Suppressor macrophage (primary cell): Measurements from ENCODE around the gene METRN.
"Not testable (repeated sequence)": the region's sequence is repeated elsewhere in the genome, so short reads cannot be mapped to it uniquely, and the experiment has no call there.

Source experiments
- DNase-seq, 4 experiments: peaks; one replicate each; pipeline ENCODE4 v3.0.0-alpha.2; 2020 to 2022

The METRN gene

GRCh38 chr16:678209-678857, 36.6 kb upstream of the METRN start:
- DNase-seq: no peak

- DNase-seq: peak; percentile 52 to 80 (median 70)
Observed at GRCh38 chr16:678858-679813, 35.8 kb upstream of the METRN start.

GRCh38 chr16:679814-680624, 34.9 kb upstream of the METRN start, which contains the start of gene STUB1:
TSS of gene STUB1 (plus strand) at chr16:680410. CDS start at chr16:680526, 116 bp downstream.
- peak; percentile 92 to 98 (median 96) for DNase-seq

GRCh38 chr16:680625-680945, 34.3 kb upstream of the METRN start:
- no peak for DNase-seq

GRCh38 chr16:680967-681745, 33.8 kb upstream of the METRN start:
- peak; percentile 40 to 74 (median 60) for DNase-seq

- no peak for DNase-seq
Observed at GRCh38 chr16:681746-682427, 33.0 kb upstream of the METRN start.

- no peak for DNase-seq
Observed at GRCh38 chr16:682493-683395, 32.2 kb upstream of the METRN start.

- DNase-seq: peak in 1 of 4 experiments; percentile 24
Observed at GRCh38 chr16:683396-684070, 31.4 kb upstream of the METRN start.

- DNase-seq: peak; percentile 97 to 99 (median 98)
Observed at GRCh38 chr16:684071-684794, 30.7 kb upstream of the METRN start, which contains the start of gene JMJD8. TSS of gene JMJD8 (minus strand) at chr16:684334. CDS start at chr16:684319, 15 bp downstream.

- DNase-seq: no peak
Observed at GRCh38 chr16:684961-685696, 29.8 kb upstream of the METRN start.

- DNase-seq: peak; percentile 42 to 76 (median 56)
Observed at GRCh38 chr16:685967-686366, 29.0 kb upstream of the METRN start.

- DNase-seq: no peak
Observed at GRCh38 chr16:686459-687260, 28.3 kb upstream of the METRN start.

GRCh38 chr16:687499-687898, 27.4 kb upstream of the METRN start:
- no peak for DNase-seq

GRCh38 chr16:689175-689897, 25.6 kb upstream of the METRN start:
- no peak for DNase-seq

GRCh38 chr16:691242-691641, 23.7 kb upstream of the METRN start:
- not testable (repeated sequence) for DNase-seq

- DNase-seq: no peak
Observed at GRCh38 chr16:692356-693108, 22.4 kb upstream of the METRN start.
